ENCODE measurements around the gene TMOD3. TPM values are rescaled to one million over a fixed set of nuclear protein-coding genes. Genes with fewer than 3 reads are reported as not detected.

Gene TMOD3
- total and polyA plus RNA-seq, 2 of the 8 experiments (the other 6 are each of a cell fraction or from before 2014, with no cell fraction given), result 3.9 to 29.0 TPM

GRCh38 chr15:51926809-51927208 lies 97.4 kb downstream of the TMOD3 start:
- Histone ChIP-seq H3K79me2 (ENCODE audit: control insufficient read depth in 1 of 2, insufficient read depth in 2 of 2, low read length in 2 of 2) (no peaks in the 10 kb centered on the region), H3K79me1 (ENCODE audit: low read depth, low read length) (no peaks in the 10 kb centered on the region; the same call in 1 of the 2 replicates), H3K4ac (replicated peaks; ENCODE audit: insufficient read length, low read depth, low read length) (no peak overlapping the region), H4K5ac (ENCODE audit: insufficient read length, low read depth, low read length) (no peak overlapping the region), H2BK20ac (ENCODE audit: low read length) (no peak overlapping the region), H3K56ac (replicated peaks; ENCODE audit: insufficient read length, low read depth, low read length) (no peak overlapping the region), H4K91ac (replicated peaks; ENCODE audit: insufficient read length, low read length) (no peak overlapping the region), H3K4me1 (replicated peaks in 1 of 4; ENCODE audit: control insufficient read depth in 3 of 4, insufficient read depth in 4 of 4, low read length in 3 of 4) (peaks cover 0 to 6% (median 0%) of the 10 kb centered on the region in 4 experiments; a peak in 2 of 7 replicates), H3K27ac (ENCODE audit: low read depth, low read length) (no peak overlapping the region), H2AK5ac (ENCODE audit: low read depth, low read length) (no peak overlapping the region), H3K23me2 (ENCODE audit: low read depth, low read length) (no peaks in the 10 kb centered on the region), H3K4me2 (ENCODE audit: insufficient read depth in 1 of 2, low read depth in 2 of 2, low read length in 2 of 2) (no peak overlapping the region), H2BK120ac (replicated peaks; ENCODE audit: low read depth, low read length) (no peak overlapping the region), H3K4me3 (ENCODE audit: extremely low read depth in 1 of 4, insufficient read depth in 2 of 4, low read depth in 3 of 4, low read length in 4 of 4) (no peak overlapping the region), H2AFZ (ENCODE audit: low read length) (no peak overlapping the region), H4K8ac (ENCODE audit: extremely low read depth, insufficient read depth, low read length) (no peak overlapping the region), H3K9me3 (ENCODE audit: insufficient read depth in 2 of 2, low read depth in 1 of 2, low read length in 1 of 2) (no peaks in the 10 kb centered on the region), H3K18ac (ENCODE audit: extremely low read depth, low read length) (no peak overlapping the region), H4K20me1 (replicated peaks in 1 of 2; ENCODE audit: control insufficient read depth in 1 of 2, insufficient read depth in 2 of 2, low read length in 2 of 2) (no peaks in the 10 kb centered on the region), H3K23ac (ENCODE audit: insufficient read length) (no peak overlapping the region), H2BK12ac (ENCODE audit: low read depth, low read length) (no peak overlapping the region), H3K27me3 (replicated peaks in 1 of 4; ENCODE audit: control insufficient read depth in 3 of 4, extremely low read depth in 1 of 4, insufficient read depth in 3 of 4, low read length in 3 of 4) (no peaks in the 10 kb centered on the region), H3K36me3 (ENCODE audit: control insufficient read depth in 2 of 4, insufficient read depth in 4 of 4, low read length in 3 of 4) (no peaks in the 10 kb centered on the region; a peak in 1 of 8 replicates), H2BK15ac (ENCODE audit: low read length) (no peak overlapping the region), H3K14ac (ENCODE audit: insufficient read length) (no peak overlapping the region), H3K9ac (replicated peaks in 1 of 4; ENCODE audit: extremely low read depth in 1 of 4, low read depth in 3 of 4, low read length in 3 of 4) (no peak overlapping the region), H2BK5ac (ENCODE audit: low read depth, low read length) (no peak overlapping the region)
- 92% methylated on average over 3 of the region's 3 CpGs; no CpG with 5 or more reads in 1 of the 2 experiments for WGBS, 2 experiments (ENCODE audit: extremely low coverage in 1 of 2, insufficient coverage in 1 of 2, insufficient read length in 1 of 2, insufficient replicate concordance in 2 of 2, low coverage in 1 of 2, low lambda C conversion rate in 2 of 2, missing lambda C conversion rate in 1 of 2)
- no peak for DNase-seq (ENCODE audit: low read depth in 1 of 2, low spot score in 2 of 2)
- no peak for TF ChIP-seq SRF (IDR thresholded peaks at IDR 0.05; ENCODE audit: low read depth, low read length)
- TF ChIP-seq SIX5 (IDR thresholded peaks at IDR 0.05; ENCODE audit: low read depth, low read length), result no peak
- no peak for TF ChIP-seq SUZ12 (IDR thresholded peaks at IDR 0.05; ENCODE audit: low read length)
- no peak for TF ChIP-seq NRF1 (IDR thresholded peaks at IDR 0.05; ENCODE audit: low read depth, low read length)
- TF ChIP-seq SP1 (IDR thresholded peaks at IDR 0.05; ENCODE audit: low read depth, low read length), result no peak
- TF ChIP-seq CTBP2 (IDR thresholded peaks at IDR 0.05; ENCODE audit: borderline replicate concordance, insufficient read depth, insufficient read length, low read length), result no peak
- TF ChIP-seq FOSL1 (IDR thresholded peaks at IDR 0.05; ENCODE audit: insufficient read depth, low read depth, low read length), result no peak
- TF ChIP-seq TEAD4 (IDR thresholded peaks at IDR 0.05; ENCODE audit: low read depth, low read length), result no peak
- no peak for TF ChIP-seq PHF8 (conservative IDR thresholded peaks at IDR 0.05; ENCODE audit: low read depth, low read length)
- no peak for TF ChIP-seq GABPA (IDR thresholded peaks at IDR 0.05; ENCODE audit: borderline replicate concordance, insufficient read depth, low read length)
- no peak for TF ChIP-seq ATF2 (IDR thresholded peaks at IDR 0.05; ENCODE audit: low read length)
- CTCF ChIA-PET (ENCODE audit: partially characterized antibody), result interaction anchor here (0.6 to 2.0 kb wide), 7 partner anchors 9 to 170 kb away, joined by 3 to 10 read pairs (median 3); no protein-coding TSS in a partner anchor
- FAIRE-seq, result no peak
- POLR2A ChIA-PET (ENCODE audit: partially characterized antibody), result no interaction called here
